A673 (cell line): ENCODE measurements around the gene CDK11B.

ENCODE experiments used
- CTCF ChIP-seq: fragments of 300-800, 200-600 bp; sonication (generic); conservative IDR thresholded peaks from 2 replicates; pipeline ENCODE4 v1.5.1; 2017; ENCODE audit warnings: low read depth, mild to moderate bottlenecking, antibody characterized with exemption, low read length, moderate library complexity, mixed read lengths
- EZH2 ChIP-seq: fragments of 200-600 bp; sonication (generic); IDR thresholded peaks from 2 replicates; pipeline ENCODE4 v1.6.1; 2017; ENCODE audit warnings: borderline replicate concordance, low read depth, mild to moderate bottlenecking, mixed read lengths, antibody characterized with exemption, low read length; ENCODE audit not compliant: poor library complexity, severe bottlenecking

- TF ChIP-seq CTCF (no peak), EZH2 (no peak)
Observed at GRCh38 chr1:1620433-1621139, 38.2 kb downstream of the CDK11B start.
